ENCODE measurements around the gene PARP1.
"Not testable (repeated sequence)": the region's sequence is repeated elsewhere in the genome, so short reads cannot be mapped to it uniquely, and the experiment has no call there.

Gene PARP1

DNA sequence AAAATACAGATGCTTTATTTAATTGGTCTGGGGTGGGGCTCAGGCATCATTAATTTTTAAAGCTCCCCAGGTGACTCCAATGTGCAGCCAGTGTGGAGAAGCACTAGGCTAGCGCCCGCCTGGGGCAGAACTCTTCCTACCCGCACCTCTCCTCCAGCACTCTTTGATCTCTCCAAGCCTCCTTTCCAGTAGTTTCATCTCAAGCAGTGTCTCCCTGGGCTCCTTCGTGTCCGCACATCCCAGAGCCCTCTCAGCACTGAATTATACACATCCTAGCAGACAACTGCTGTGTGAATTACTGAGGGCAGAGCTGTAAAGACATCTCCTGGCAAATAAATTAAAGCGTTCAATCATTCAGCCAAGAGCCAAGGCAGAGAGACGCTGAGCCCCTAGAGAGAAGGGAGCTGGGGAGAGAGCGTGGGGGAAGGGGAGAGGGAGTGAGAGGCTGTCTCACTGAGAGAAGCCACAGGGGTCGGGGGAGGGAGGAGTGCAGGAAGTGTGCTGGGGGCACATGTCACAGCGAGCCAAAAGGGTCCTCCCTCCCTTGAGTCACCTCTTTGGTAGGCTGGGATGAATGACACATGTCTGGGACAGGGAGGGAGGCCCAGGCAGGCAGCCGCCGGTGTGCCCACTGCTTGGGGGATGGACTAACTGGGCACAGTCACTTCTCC is 21.0 kb upstream of the PARP1 start:
- peak; percentile 35 for DNase-seq

DNA sequence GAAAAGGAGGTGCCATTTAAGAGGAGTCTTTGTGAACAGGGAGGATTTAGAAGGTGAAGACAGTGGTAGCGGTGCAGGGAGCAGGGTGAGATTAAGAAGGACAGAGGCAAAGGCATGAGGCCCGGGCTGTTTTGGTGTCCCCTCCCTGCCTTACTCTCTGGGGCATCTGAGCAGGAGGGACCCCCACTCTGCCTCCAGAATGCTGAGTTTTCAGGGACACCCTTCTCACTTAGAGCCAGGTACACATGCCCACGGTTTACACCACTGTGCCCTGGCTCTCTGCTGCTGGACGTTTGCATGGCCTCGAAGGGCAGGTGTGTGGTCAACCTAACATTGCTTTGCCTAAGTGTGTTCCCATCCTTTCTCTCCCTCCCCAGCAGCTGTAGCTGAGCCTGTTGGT is 20.5 kb upstream of the PARP1 start:
- no peak for DNase-seq

DNA sequence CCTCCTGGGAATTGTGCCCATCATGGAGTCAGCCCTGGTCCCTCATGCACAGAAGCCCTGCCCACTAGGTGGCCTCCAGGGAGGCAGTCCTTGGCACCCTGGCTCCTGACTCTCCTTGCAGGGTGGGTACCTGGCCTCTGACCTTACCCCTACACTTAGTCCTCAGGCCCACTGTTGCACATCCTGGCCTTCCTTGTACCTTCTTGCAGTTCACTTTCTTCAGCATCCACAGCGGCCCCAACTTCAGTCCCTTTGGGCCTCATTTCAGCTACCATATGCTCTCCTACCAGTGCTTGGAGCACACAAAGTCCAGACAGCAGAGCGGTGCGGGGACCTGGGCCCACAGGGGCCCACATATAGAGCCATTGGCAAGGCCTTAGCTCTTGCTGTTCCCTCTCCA is 19.2 kb upstream of the PARP1 start:
- DNase-seq, result no peak

DNA sequence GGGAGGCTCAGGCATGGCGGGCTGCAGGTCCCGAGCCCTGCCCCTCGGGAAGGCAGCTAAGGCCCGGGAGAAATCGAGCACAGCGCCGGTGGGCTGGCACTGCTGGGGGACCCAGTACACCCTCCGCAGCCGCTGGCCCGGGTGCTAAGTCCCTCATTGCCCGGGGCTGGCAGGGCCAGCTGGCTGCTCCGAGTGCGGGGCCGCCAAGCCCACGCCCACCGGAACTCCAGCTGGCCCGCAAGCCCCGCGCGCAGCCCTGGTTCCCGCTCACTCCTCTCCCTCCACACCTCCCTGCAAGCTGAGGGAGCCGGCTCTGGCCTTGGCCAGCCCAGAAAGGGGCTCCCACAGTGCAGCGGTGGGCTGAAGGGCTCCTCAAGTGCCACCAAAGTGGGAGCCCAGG is 18.5 kb upstream of the PARP1 start:
- not testable (repeated sequence) for DNase-seq

DNA sequence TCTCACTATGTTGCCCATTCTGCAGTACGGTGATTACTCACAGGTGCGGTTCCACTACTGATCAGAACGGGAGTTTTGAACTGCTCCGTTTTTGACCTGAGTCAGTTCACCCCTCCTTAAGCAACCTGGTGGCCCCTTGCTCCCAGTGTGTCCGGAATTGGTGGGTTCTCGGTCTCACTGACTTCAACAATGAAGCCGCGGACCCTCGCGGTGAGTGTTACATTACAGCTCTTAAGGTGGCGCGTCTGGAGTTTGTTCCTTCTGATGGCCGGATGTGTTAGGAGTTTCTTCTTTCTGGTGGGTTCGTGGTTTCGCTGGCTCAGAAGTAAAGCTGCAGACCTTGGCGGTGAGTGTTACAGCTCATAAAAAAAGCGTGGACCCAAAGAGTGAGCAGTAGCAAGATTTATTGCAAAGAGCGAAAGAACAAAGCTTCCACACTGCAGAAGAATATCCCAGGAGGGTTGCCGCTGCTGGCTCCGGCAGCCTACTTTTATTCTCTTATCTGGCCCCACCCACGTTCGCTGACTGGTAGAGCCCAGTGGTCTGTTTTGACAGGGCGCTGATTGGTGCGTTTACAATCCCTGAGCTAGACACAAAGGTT is 17.6 kb upstream of the PARP1 start:
- peak; percentile 17 for DNase-seq

DNA sequence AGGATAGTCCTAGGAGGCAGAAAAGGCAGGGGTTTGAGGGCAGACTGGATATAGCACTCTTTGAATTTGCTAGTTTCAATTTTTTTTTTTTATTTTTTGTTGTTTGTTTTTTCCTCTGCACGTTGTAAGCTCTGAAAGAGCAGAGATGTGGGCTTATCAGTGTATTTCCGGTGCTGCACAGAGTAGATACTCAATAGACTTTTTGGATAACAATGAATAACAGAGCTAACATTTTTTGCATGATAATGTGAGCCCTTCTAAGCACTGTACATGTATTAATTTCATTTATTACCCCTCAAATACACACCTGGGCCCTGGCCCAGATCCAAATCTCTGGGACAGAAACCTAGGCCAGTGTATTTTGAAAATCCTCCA is 17.1 kb upstream of the PARP1 start:
- DNase-seq, result no peak

DNA sequence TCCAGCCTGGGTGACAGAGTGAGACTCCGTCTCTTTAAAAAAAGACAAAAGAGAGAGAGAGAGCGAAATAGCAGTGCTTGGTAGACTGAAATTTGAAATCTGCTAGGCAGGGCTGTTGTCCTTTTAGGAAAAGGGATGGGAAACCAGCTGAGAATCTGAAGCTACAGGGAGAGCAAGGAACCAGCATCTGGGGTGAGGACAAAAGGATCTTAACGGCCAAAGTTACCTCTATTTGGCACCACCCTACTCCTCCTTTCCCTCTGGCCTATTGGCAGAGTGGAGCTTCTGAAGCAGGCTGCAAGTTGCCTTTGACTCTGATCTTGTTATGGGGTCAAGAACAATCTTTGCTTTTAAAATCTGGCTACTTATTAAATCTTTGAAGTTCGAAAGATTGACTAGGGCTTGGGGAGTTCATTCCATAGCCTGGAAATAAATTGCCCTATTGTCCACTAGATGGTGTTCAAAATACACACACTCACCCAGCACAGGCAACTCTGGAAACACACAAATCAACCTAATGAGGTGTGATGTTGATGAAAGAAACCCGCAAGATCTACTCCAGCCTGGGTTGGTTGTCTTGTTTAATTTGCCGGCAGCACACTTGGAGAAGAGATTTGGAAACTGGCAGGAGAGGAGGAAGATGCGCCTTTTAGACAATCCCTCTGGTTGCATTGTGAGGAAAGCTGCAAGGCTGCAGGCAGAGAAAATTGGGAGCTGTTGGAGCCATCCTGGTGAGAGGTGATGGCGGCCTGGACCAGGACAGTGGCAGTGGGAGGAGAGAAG is 16.5 kb upstream of the PARP1 start:
- peak; percentile 46 for DNase-seq

DNA sequence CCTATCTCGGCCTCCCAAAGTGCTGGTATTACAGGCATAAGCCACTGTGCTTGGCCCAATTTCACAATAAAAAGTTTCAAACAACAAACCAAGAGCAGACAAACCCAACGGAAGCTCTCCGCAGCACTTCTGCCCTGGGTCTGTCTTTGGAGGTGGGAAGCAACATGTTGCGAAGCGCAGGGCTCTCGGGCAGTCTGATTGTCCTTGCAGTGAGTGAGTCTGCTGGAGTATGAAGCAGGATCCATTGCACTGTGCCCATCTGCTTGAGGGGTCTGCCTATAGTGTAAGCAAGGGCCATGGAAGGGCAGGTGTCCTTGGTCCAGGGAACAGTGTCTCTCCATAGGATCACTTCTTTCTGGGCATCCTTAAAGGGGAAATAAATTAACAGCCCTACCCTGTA is 14.6 kb upstream of the PARP1 start:
- DNase-seq, result no peak

DNA sequence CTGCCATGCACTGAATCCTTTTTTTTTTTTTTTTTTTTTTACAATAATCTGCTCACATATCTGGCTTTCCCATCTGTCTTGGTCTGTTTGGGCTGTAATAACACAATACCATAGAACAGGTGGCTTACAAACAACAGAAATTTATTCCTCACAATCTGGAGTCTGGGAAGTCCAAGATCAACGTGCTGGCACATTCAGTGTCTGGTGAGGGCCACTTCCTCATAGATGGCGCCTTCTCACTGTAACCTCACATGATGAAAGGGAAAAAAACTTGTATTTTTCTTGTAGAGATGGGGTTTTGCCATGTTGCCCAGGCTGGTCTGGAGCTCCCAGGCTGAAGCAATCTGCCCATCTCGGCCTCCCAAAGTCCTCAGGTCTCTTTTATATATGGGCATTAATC is 13.0 kb upstream of the PARP1 start:
- DNase-seq, result no peak

DNA sequence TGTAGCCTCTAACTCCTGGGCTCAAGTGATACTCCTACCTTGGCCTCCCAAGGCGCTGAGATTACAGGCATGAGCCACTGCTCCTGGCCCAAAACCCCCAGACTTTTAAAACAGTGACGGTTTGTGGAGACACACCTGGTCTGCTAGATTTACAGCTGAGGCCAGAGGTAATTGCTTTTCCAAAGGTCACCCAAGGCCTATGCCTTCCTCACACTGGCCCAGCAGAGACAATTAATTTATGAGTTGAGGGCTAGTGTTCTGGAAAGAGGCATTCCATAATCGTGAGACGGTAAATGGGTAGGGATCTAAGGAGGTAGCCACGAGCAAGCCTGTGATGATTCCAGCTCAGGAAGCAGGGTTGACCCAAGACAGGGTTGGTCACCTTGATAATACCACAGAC is 12.4 kb upstream of the PARP1 start:
- no peak for DNase-seq

DNA sequence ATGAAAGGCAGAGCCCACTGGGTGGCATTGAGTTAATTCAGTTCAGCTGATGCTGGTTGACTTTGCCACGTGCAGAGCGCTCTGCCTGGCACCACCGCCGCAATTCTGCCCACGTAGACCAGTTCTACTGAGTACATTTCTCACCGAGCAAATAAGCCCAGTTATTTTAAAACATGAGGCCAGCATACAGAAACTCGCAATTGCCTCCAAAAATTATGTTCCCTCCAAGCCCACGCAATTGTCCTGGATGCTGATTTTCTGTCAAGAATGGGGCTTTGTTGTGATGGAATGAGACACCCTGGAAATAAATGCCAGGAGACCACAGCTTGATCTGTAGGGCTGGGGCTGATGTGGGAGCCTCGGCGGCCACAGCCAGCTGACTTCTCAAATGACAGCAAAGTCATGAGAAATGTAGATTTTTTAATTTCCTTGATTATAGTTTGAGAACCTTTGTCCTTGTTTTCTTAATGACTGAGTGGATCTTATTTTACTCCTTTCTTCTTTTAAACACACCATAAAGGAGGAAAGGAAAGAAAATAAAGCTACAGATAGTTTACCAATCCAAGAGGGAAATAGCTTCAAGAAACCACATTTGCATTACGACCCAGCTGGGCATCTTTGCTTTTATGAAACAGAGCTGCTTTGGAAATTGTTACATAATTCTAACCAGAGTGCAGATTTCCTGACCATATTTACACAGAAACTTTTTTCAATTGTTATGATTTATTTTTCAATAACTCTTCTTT is 11.6 kb upstream of the PARP1 start:
- no peak for DNase-seq

DNA sequence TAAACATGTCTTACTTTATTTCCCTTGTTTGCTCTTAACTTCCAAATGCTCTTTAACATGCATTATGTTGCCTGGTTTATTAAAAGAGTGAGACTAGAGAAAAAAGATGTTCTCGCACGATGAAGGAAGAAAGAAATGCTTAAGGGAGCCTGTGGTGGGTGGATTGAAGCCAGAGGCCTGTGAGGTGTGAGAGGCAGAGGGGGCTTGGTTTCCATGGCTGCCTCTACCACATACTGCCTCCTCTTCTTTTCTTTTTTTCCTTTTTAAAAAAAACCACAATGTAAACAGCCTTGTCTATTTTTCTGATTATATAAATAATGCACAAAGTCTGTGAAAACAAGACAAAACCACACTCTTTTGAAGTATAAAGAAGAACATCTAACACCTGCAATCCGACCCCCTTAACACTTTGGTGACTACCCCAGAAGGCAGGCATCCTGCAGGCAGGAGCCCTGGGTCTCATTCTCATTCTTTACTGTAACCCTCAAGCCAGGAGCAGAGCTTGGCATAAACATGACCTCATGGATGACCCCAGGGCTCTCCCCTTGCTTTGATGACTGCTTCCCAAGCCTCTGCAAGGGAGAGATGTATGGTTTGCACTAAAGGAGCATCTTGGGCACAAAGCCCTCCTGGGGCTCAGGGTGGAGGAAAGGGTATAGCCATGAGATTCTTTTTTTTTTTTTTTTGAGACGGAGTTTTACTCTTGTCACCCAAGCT is 10.1 kb upstream of the PARP1 start:
- DNase-seq, result no peak

DNA sequence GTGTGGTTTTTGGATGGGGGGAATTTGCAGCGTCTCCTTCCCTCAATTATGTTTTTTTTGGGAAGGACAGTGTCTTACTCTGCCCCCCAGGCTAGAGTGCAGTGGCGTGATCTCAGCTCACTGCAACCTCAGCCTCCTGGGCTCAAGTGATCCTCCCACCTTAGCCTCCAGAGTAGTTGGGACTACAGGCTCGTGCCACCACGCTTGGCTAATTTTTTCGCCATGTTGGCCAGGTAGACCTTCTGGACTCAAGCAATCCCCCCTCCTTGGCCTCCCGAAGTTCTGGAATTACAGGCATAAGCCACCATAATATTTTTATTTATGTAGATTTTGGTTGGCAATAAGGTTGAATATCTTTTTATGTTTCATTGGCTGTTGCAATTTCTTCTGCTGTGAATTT is 9.5 kb upstream of the PARP1 start:
- DNase-seq, result no peak

DNA sequence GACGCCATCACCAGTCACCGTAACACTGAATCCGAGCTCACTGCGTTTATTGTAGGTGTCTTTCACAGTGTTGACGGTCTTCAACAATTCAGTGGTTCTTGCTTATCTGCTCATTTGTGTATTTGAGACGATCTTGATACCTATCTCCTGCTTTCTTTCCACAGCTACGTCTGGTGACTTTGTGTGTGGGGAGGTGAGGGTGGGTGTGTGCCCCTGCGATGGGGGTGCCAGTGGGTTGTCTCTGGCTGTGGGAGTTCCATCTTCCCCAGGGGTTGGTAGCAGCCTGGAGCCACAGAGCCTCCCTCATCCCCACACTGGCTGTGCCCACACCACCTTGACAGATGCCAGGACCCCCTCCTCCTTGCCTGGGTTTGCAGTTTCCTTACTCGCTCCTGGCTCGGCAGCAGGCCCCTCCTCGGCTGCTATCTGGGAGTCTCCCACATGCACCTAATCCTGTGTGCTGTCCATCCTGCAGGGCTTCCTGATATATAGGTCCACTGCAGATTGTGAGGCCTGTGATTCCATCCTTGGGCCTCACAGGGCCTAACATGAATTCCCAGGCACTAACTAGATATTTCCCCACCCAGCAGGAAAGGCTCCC is 6.3 kb upstream of the PARP1 start:
- DNase-seq, result no peak

DNA sequence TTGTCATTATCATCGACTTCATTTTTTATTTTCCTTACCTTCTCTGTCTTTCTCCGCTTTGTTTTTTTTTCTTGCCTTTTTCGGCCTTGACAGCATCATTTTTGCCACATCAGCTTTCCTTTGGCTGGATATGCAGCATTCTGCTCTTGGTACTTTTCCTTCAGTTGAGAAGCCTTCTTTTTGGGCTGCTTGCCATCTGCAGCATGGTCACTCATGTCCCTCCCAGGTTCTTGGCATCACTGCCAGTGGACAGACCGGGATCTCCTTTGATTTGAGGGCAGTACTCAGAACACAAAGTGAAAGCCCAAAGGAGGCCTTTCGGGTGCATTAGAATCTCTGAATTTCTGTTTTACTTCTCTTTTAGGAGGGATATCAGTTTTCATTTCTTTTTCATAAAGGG is 3.7 kb upstream of the PARP1 start:
- no peak for DNase-seq

DNA sequence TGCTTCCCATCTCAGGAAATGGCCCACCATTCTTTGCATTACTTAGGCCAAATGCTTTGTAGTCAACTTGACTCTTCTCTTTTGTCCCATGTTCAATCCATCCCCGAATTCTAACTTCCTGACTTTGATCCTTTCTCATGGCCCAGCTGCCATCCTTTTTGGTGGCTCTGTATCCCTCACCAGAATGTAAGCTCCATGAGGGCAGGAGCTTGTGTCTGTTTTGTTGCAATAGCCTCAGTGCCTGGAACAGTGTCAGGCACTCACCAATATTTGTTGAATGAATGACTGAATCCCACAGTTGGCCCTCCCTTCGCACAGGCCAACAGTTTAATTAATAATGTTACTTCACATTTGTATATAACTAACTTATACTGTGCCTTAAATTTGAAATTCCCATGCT is 3.1 kb upstream of the PARP1 start:
- no peak for DNase-seq

DNA sequence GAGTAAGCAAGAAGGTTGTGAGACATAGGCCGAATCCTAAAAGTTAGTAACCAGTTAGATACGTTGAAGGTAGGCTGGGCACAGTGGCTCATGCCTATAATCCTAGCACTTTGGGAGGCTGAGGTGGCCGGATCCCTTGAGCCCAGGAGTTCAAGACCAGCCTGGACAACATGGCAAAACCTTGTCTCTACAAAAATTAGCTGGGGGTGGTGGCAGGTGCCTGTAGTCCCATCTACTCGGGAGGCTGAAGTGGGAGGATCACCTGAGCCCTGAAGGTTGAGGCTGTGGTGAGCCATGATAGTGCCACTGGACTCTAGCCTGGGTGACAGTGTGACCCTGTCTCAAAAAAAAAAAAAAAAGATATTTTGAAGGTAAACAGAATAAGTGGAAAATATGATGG is 1.5 kb upstream of the PARP1 start:
- no peak for DNase-seq

DNA sequence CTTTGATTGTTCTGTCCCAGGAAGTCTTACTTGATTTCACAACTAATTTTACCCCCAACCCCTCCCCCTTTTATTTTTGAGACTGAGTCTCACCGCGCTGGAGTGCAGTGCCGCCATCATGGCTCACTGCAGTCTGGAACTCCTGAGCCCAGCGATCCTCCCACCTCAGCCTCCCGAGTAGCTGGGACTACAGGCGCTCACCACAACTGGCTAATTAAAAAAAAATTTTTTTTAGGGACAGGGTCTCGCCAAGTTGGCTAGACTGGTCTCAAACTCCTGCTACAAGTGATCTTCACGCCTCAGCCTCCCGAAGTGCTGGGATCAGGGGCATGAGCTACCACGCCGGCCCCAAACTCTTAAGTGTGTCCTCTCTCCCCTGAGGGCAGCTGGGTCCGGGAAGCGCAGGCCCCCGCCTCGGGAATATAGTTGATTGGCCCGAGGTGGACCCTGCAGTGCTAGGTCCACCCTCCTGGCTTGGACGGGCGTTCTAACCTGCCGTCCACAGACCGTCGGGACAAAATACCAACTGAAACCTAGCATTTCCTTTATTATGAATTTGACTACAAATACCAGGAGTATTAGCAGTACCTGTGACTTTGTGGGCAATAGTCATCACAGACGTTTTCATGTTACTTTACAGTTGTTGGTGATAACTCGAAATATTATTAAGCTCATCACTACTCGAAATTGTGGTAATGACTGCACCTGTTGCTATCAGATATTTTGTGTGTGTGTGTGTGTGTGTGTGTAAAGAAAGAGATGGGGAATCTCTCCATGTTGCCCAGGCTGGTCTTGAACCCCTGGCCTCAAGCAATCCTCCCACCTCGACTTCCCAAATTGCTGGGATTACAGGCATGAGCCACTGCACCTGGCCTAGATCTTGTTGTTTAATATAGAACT is 642 bp upstream of the PARP1 start:
- no peak for DNase-seq

DNA sequence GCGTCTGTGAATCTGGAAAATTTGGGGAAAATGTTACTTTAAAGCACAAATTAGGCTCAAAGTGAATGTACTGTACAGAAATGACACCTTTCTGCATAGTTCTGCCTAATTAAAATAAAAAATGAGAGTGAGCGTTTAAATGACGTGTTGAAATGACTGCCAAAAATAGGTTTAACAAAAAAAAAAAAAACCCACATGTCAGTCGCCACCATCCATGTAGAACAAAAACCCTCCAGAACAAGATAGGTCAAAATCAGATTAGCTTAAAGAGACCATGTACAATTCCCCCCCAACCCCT is 745 bp downstream of the PARP1 start:
- no peak for DNase-seq

DNA sequence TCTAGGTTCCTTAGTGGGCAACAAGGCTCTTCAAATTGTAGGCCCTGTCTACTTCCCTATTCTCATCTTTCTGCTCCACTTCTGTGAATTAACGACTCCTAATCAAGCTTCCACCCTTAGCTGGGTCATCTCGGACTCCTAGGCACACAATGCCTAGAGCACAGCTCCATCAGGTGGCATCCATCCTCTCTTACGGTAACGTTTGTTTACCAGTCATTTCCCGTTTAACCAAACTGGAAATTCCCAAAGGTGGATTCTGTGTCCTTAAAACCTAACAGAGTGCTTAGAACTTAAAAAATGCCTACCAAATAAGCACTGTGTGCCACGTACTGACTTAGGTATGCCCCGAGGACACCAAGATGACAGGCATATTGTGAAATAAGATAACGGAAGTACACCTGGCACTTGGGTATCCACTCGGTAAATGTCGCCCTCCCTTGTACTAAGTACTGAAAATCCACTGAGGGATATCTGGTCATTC is 1.5 kb downstream of the PARP1 start:
- peak; percentile 15 for DNase-seq

DNA sequence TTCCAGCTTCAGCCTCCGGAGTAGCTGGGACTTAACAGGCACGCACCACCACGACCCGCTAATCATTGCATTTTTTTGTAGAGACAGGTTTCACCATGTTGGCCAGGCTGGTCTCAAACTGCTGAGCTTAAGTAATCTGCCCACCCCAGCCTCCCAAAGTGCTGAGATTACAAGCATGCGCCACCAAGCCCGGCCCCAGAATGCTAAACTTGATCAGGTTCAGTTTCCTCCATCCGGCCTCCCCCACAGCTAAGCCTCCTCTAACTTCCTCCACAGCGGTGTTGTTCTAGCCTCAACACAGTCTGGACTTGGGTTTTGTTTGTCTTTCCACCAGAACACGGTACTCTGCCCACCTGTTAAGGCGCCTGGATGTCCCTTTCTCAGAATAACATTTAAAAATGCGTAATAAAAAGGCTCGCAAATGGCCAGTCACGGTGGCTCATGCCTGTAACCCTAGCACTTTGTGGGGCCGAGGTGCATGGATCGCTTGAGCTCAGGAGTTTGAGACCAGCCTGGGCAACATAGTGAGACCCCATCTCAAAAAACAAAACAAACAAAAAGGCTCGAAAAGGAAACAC is 2.4 kb downstream of the PARP1 start:
- no peak for DNase-seq

Measured in fibroblast of upper back skin (primary cell).